ENCODE measurements around the gene LHPP.

LHPP gene

GRCh38 chr10:124649214-124649613, 187.6 kb downstream of the LHPP start:
- DNase-seq, result no peak

GRCh38 chr10:124650263-124650662, 188.6 kb downstream of the LHPP start:
- DNase-seq, result no peak

DNA sequence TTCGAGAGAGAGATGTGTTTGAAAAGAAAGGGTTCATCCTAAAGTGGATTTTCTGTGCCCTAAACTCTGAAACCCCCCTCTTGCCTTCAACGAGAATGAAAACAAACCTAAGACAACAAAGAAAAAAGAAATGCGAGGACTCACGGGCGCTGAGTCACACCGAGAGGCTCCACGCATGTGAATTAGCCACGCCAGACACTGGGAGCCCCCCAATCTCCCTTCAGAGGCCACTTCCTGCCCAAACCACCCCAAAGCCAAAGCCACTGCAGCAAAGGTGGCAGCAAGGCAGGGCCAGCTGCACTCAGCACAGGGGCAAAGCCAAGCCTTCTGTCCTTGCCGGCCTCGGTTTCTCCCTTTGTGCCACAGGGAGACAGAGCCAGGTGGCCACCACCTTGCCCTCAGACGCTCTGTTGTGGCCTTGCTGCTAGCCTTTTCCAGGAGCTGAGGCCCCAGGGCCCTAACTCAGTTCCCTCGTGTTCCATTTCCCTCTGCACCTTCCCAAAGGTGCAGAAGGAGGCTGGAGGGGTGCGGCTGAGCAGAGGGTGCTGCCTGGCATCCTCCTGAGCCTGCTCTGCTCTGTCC, 189.3 kb downstream of the LHPP start:
- peak; percentile 43 for DNase-seq

DNA sequence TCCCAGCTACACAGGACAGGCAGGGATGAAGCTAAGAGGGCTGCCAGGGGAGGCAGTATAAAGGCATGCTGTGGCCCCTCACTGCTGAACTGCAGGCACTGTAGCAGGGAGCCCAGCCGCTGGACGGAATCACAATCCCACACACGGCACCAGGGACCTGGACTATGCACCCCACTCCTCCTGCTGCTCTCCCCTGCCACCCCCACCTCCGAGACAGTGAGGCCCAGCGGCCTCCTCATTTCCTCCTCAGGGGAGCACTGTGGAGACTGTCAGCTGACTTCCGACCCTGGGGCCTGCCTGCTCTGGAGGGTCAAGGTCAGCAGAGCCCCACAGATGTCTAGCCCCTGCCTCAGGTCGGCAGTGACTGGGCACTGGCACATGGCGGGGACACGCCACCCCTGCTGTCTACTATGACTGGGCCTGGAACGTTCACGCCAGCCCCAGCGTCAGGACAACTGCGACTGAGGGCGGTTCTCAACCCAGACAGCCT, 189.8 kb downstream of the LHPP start:
- DNase-seq, result no peak

- DNase-seq, result no peak
These were observed 190.6 kb downstream of the LHPP start for GRCh38 chr10:124652200-124652599.

DNA sequence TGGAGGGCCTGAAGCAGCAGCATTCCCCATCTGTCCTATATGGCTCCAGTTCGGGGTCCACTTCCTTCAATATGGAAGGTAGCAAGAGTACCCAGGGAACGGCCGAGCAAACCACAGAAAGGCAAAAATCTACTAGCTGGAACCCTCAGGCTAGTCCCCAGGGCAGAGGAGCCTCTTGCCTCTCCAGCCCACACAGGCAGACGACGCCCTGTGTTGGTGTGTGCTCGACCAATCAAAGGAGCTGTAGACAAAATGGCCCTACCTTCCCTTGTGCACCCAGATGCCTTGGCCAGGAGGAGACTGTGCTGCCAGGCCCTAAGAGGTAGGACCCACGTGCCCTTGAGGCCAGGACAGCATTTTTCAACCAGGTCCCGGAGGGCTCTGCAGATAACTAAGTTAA, 191.1 kb downstream of the LHPP start:
- no peak for DNase-seq

GRCh38 chr10:124653311-124653710, 191.7 kb downstream of the LHPP start:
- no peak for DNase-seq

- DNase-seq, result no peak
These were observed 192.4 kb downstream of the LHPP start for GRCh38 chr10:124653811-124654651.

DNA sequence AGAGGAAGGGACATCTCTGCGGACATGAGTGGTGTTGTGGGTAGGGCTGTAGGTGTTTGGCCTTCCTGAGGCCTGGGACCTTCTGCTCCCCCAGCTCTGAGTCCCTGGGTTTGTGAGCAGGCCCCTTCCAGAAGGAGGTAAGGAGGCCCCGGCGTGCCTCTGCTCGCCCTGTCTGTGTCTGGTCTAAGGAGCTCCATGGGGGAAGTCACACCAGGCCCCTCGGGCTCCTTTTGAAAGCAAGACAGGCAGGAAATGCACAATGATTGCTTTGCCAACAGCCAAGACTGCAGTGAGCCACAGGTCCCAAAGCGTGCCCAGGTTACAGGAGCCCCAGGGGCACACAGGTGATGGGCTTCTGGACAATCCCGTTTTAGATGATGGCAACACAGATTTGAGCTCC, 193.1 kb downstream of the LHPP start:
- DNase-seq, result no peak

GRCh38 chr10:124655191-124656112, 193.8 kb downstream of the LHPP start:
- no peak for DNase-seq

- no peak for DNase-seq
These were observed 194.5 kb downstream of the LHPP start for GRCh38 chr10:124656113-124656490.

DNA sequence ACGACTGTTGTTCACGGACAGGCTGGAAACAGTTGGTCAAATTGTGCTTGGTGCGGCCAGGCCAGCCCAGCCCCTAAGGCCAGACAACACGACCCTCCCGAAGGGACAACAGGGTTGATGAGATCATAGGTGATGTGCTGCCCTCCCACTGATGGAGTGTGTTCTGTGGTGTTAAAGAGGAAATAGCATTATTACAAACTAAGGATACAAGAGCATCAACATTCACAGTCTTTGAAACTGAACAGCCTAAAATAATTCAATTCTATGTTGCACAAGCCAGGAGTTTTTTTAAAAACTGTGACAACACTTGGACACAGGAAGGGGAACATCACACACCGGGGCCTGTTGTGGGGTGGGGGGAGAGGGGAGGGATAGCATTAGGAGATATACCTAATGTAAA, 194.9 kb downstream of the LHPP start:
- DNase-seq, result no peak

DNA sequence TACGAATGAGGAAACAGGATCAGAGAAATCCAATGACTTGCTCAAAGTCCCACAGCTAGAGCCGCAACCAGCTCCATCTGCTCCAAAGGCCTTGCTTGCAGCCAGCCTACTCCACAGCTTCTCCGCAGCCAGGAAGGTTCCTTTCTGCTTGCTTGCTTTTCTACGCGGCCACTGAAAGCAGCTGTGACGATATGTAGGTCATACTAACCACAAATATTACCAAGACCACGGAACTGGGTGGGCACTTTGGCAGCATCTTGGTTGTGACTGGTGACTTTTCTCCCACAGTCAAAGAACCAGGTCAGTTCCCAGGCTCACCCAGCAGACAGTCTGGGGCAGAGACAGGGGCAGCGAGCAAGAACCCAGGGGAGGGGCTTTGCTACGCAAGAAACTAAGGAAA, 196.2 kb downstream of the LHPP start:
- no peak for DNase-seq

DNA sequence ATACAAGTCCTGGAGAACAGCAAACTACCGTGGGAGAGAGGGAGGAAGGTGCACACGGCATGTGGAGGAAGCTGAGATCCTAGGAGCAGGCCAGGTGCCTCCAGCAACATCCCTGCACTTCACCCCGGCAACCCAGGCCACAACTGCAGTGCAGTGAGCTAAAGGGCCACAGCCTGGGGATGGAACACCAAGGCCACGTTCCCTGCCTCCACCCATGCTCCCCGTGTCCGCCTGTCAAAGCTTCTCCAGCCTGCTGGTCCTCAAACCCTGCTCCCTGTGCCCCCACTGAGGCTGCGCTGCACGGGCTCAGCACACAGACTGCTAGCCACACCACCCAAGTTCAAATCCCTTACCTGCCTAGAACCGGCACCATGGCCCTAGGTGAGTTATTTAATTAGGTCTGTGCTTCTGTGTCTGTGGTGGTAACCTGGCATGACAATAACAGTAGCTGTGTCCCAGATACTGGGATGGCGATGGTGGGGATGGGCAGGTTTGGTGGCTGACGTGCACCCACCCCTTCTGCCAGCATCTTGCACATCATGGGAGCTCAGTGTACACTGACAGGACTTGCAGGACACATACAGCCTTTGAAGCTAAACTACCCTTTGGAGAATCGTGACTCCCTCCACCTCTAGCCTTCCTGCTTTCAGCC, 197.1 kb downstream of the LHPP start:
- DNase-seq, result no peak

GRCh38 chr10:124659380-124659779, 197.8 kb downstream of the LHPP start:
- no peak for DNase-seq

DNA sequence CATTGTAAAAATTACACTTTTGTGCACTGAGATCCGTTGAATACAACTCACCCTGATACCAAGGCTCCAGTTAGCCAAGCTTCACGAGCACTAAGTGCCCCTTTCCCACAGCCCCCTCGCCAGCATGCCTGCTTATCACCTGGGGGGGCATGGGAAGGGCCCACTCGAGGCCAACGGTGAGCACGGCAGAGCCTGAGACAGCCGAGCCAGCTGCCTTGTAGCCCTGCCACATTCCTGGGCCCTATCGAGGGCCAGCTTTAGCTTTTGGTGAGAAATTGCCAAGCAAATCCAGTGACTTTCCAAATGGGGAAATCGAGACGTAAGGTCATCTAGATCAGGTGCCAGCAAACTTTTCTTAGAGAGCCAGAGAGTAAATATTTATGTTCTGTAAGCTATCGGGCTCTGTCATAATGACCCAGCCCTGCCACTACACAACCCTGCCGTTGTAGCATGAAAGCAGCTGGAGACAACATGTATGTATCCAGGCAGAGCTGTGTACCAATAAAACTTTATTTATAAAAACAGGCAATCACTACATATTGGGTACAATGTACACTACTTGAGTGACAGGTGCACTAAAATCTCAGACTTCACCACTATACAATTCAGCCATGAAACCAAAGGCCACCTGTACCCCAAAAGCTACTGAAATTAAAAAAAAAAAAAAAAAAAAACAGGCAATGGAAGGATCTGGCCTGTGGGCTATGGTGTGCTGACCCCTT, 198.9 kb downstream of the LHPP start:
- no peak for DNase-seq

- DNase-seq, result no peak
These were observed 200.1 kb downstream of the LHPP start for GRCh38 chr10:124661660-124662180.

- no peak for DNase-seq
These were observed 201.6 kb downstream of the LHPP start for GRCh38 chr10:124663228-124663627.

Measured in activated CD4-positive, alpha-beta T cell treated with anti-CD3 and anti-CD28 coated beads for 1 hour (primary cell).